SK-N-MC (cell line): ENCODE data around the gene ATG2A.

Source experiments
- DNase-seq: peaks from one replicate; pipeline ENCODE4 v3.0.0-alpha.2; 2011; ENCODE audit warnings: low read depth, low spot score
- H3K27ac ChIP-seq: fragments of 200-600 bp; sonication (generic); 2 replicates; pipeline ENCODE4 v1.5.1; 2016; ENCODE audit warnings: mixed run types
- H3K36me3 ChIP-seq: fragments of 200-600 bp; sonication (generic); 2 replicates; pipeline ENCODE4 v1.6.1; 2017; ENCODE audit warnings: antibody characterized with exemption, low read length, mixed read lengths; ENCODE audit not compliant: insufficient read depth
- H3K4me3 ChIP-seq: fragments of 200-600 bp; sonication (generic); 2 replicates; pipeline ENCODE4 v1.5.1; 2016
- H3K9ac ChIP-seq: fragments of 200-600 bp; sonication (generic); 2 replicates; pipeline ENCODE4 v1.8.0; 2017; ENCODE audit warnings: mixed run types, mixed read lengths; ENCODE audit not compliant: insufficient read length
- H3K9me3 ChIP-seq: fragments of 200-600 bp; sonication (generic); 2 replicates; pipeline ENCODE4 v1.6.1; 2017; ENCODE audit warnings: low read depth, mild to moderate bottlenecking, antibody characterized with exemption, low read length, moderate library complexity, mixed read lengths
- EZH2 ChIP-seq: fragments of 200-600 bp; sonication (generic); IDR thresholded peaks from one replicate; pipeline ENCODE4 v1.6.1; 2017; ENCODE audit warnings: antibody characterized with exemption
- FOXP2 ChIP-seq: optimal IDR thresholded peaks from 2 replicates; pipeline ENCODE3; 2011; ENCODE audit warnings: mild to moderate bottlenecking, moderate library complexity; ENCODE audit not compliant: insufficient read depth; ENCODE audit errors: extremely low read length, control extremely low read depth
- POLR2AphosphoS5 ChIP-seq: IDR thresholded peaks from 2 replicates; pipeline ENCODE4 v1.6.1; 2012; ENCODE audit warnings: mild to moderate bottlenecking, low read depth, low read length, borderline replicate concordance

ATG2A gene

GRCh38 chr11:64902102-64902900 lies 14.7 kb downstream of the ATG2A start:
- H3K36me3 ChIP-seq: peaks cover 4% of the 10 kb centered on the region
- TF ChIP-seq FOXP2 (no peak), EZH2 (no peak), POLR2AphosphoS5 (no peak)
- H3K4me3 ChIP-seq: no peak overlapping the region
- no peak overlapping the region for H3K9ac ChIP-seq
- no peak for DNase-seq
- no peak overlapping the region for H3K27ac ChIP-seq
- no peaks in the 10 kb centered on the region for H3K9me3 ChIP-seq

- H3K9me3 ChIP-seq: no peaks in the 10 kb centered on the region
- TF ChIP-seq POLR2AphosphoS5 (no peak), FOXP2 (no peak), EZH2 (no peak)
- no peak overlapping the region for H3K27ac ChIP-seq
- peaks cover 4% of the 10 kb centered on the region for H3K36me3 ChIP-seq
- no peak for DNase-seq
- no peak overlapping the region for H3K9ac ChIP-seq
- no peak overlapping the region for H3K4me3 ChIP-seq
These were observed 16.2 kb downstream of the ATG2A start for GRCh38 chr11:64900774-64901173.

- Histone ChIP-seq H3K9ac (no peak overlapping the region), H3K27ac (no peak overlapping the region), H3K4me3 (no peak overlapping the region), H3K36me3 (peaks cover 2% of the 10 kb centered on the region), H3K9me3 (no peaks in the 10 kb centered on the region)
- no peak for TF ChIP-seq POLR2AphosphoS5
- no peak for TF ChIP-seq EZH2
- TF ChIP-seq FOXP2: no peak
- DNase-seq: no peak
These were observed 16.7 kb downstream of the ATG2A start for GRCh38 chr11:64900263-64900678.

DNA sequence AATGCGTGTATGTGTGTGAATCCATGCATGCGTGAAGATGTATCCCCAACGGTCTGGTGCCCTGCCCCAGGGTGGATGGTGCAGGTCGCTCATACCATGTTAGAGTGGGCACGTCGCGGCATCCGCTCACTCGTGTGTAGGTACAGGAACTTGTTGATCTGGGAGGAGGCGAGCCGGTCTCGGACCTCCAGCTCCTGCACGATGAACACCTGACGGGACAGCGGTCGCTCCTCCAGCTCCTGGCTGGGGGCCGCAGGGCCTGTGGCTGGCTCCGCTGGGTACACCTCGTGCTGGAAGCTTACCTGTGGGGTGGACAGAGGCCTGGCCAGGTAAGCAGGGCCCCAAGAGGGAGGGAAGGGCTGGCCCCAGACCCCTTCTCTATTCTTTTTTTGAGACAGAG lies 18.5 kb downstream of the ATG2A start:
- H3K9ac ChIP-seq: no peak overlapping the region
- no peak overlapping the region for H3K27ac ChIP-seq
- H3K9me3 ChIP-seq: no peaks in the 10 kb centered on the region
- DNase-seq: no peak
- no peak overlapping the region for H3K4me3 ChIP-seq
- H3K36me3 ChIP-seq: no peaks in the 10 kb centered on the region; the same call in 1 of the 2 replicates
- TF ChIP-seq POLR2AphosphoS5 (no peak), FOXP2 (no peak), EZH2 (no peak)

GRCh38 chr11:64898076-64898445 lies 18.9 kb downstream of the ATG2A start:
- Histone ChIP-seq H3K36me3 (no peaks in the 10 kb centered on the region; the same call in 1 of the 2 replicates), H3K9ac (no peak overlapping the region), H3K4me3 (no peak overlapping the region), H3K27ac (no peak overlapping the region), H3K9me3 (no peaks in the 10 kb centered on the region)
- DNase-seq: no peak
- TF ChIP-seq POLR2AphosphoS5: no peak
- no peak for TF ChIP-seq EZH2
- no peak for TF ChIP-seq FOXP2

DNA sequence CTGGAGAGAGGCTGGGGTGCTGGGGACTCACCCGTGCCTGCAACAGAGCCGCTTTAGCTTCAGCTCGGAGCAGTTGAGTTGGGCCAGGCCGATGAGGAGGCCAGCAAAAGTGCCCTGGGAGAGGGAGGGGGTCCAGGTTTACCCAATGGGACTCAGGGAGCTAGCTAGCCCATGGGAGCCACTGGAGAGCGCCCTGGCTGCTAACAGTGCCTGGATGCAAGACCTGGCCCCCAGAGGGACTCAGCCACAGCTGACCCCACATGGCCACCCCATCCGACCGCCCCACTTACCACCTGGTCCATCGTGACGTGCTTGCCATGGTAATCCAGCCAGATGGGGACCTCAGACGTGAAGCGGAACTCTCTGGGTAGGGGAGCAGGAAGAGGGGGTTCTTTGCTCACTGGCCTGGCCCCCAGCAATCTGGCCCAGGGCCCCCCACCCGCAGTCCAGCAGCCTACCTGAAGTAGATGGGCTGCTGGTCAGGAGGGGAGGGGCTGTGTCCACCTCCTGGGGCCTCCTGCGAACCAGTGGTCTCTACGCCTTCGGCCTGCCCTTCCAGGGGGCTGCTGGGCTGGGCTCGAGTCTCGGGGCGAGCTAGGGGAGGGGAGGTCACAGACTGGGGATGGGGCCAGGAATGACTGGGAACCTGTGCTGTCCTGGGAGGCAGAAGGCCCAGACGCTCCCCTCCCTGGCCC lies 19.5 kb downstream of the ATG2A start:
- Histone ChIP-seq H3K36me3 (no peaks in the 10 kb centered on the region; the same call in 1 of the 2 replicates), H3K27ac (no peak overlapping the region), H3K9me3 (no peaks in the 10 kb centered on the region), H3K4me3 (no peak overlapping the region), H3K9ac (no peak overlapping the region)
- no peak for TF ChIP-seq EZH2
- DNase-seq: no peak

DNA sequence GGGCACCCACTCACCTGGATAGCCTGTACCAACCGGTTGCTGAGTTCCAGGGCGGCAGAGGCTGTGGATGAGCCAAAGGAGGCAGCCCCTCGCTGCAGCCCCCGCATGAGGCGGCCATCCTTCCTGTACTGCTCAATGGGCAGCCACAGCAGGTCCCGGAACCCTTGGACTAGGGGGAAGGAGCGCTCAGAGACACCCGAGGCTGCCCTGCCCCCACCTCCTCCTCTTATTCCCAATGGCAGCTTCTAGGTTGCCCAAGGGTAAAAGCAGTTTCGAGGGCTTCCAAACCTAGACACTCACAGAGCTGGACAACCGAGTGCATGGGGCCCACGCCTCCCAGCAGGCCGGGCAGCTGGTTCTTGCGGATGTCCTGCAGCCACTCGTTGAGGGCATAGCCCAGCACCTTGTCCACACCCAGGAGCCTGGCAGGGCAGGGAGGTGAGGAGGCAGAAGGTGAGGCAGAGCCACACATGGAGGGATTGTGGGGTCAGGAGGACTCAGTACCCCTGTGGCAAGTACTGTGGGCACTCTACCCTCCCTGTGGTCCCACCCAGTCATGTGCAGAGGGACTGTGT lies 20.5 kb downstream of the ATG2A start:
- no peak overlapping the region for H3K9ac ChIP-seq
- no peaks in the 10 kb centered on the region for H3K9me3 ChIP-seq
- H3K36me3 ChIP-seq: no peaks in the 10 kb centered on the region; the same call in 1 of the 2 replicates
- no peak for DNase-seq
- H3K4me3 ChIP-seq: no peak overlapping the region
- no peak overlapping the region for H3K27ac ChIP-seq
- no peak for TF ChIP-seq POLR2AphosphoS5
- no peak for TF ChIP-seq FOXP2
- no peak for TF ChIP-seq EZH2

- H3K9ac ChIP-seq: no peak overlapping the region
- no peak for DNase-seq
- TF ChIP-seq EZH2: no peak
- no peak for TF ChIP-seq POLR2AphosphoS5
- no peak for TF ChIP-seq FOXP2
- no peak overlapping the region for H3K27ac ChIP-seq
- H3K36me3 ChIP-seq: no peaks in the 10 kb centered on the region; the same call in 1 of the 2 replicates
- H3K9me3 ChIP-seq: no peaks in the 10 kb centered on the region
- no peak overlapping the region for H3K4me3 ChIP-seq
These were observed 22.1 kb downstream of the ATG2A start for GRCh38 chr11:64894812-64895452.
